Type B pancreatic cell (in vitro differentiated cells): ENCODE data around the gene PLEKHA6. TPM values are rescaled to one million over a fixed set of nuclear protein-coding genes. Genes with fewer than 3 reads are reported as not detected.

ENCODE experiments used
- DNase-seq: peaks from one replicate; pipeline ENCODE4 v3.0.0; 2021; ENCODE audit warnings: mixed read lengths; ENCODE audit not compliant: unreplicated experiment; ENCODE audit errors: extremely low spot score
- H3K27ac Mint-ChIP-seq: 2 replicates; pipeline ENCODE4 v1.8.0; 2021; ENCODE audit warnings: mild to moderate bottlenecking, mixed read lengths
- H3K27me3 Mint-ChIP-seq: 2 replicates; pipeline ENCODE4 v1.8.0; 2021; ENCODE audit warnings: mixed read lengths
- H3K36me3 Mint-ChIP-seq: 2 replicates; pipeline ENCODE4 v1.8.0; 2021; ENCODE audit warnings: mixed read lengths
- H3K4me1 Mint-ChIP-seq: one replicate; pipeline ENCODE4 v1.8.0; 2021; ENCODE audit warnings: mixed read lengths; ENCODE audit not compliant: unreplicated experiment
- H3K4me3 Mint-ChIP-seq: 2 replicates; pipeline ENCODE4 v1.8.0; 2021; ENCODE audit warnings: mild to moderate bottlenecking, mixed read lengths
- H3K9me3 Mint-ChIP-seq: 2 replicates; pipeline ENCODE4 v1.8.0; 2021; ENCODE audit warnings: mixed read lengths
- total RNA-seq: library from RNA; stranded (reverse); gene quantifications from 2 replicates; pipeline ENCODE4 v1.2.1, GENCODE V29; 2021; ENCODE audit warnings: low replicate concordance
- TF ChIP-seq, protein P1 (sequence below): fragments of 200-600 bp; sonication (generic); conservative IDR thresholded peaks from 2 replicates; pipeline ENCODE4 v1.5.0; 2021; ENCODE audit warnings: antibody characterized with exemption, mild to moderate bottlenecking

Gene PLEKHA6
- total RNA-seq, 1 donor from 2014 or later, result 37.8 TPM

DNA sequence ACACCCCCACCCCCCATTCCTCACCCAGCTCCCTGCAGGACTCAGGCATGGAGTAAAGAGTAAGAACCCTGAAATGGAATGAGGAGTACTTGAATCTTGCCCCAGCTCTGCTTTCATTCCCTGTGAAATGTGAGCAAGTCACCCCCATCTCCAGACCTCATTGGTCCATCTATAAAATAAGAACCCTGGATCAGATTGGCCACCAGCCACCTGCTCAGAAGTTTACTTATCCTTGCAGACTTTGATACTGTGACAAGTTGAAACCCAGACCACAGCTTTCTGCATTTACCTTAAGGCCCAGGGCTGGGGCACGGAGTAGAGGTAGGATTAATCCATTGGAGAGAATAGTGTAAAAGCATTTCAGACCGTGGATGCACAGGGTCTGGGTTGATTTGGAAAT lies 165.6 kb downstream of the PLEKHA6 start:
- no peaks in the 10 kb centered on the region for H3K36me3 Mint-ChIP-seq
- peaks cover 57% of the 10 kb centered on the region for H3K27me3 Mint-ChIP-seq
- peaks cover 20% of the 10 kb centered on the region for H3K4me1 Mint-ChIP-seq

DNA sequence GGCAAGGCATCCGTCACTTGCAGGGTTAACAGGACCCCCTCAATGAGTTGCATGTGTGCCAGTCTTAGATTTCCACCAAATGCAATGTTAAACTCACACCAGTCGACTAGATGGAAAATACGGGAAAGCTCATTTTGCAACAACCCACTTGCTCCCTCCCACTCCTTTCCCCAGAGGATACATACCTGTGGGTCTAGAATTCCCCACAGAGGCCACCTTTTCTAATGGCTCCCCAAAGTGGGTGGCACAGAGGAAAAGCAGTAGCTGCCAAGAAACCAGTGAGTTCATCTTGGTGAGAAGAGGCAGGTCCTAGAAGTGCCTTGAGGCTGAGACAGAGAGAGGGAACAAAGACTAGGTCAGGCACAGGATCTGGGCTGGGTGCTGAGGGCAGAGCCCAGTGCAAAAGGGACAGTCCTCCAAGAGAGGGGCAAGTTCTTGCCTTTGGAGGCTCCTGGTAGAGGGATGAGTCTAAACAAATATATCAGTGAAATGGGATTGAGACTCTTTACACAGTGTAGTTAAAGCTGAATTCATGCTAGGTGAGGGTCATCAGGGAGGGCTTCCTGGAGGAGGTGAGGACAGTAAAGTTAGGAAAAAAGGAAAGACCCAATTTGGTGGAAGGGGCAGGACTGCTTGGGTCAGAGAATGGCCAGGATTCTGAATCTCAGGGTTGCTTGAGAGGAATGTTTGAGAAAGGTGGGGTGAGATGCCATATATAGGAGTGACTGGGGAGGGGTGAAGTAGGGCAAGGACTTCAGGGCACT lies 167.0 kb downstream of the PLEKHA6 start:
- TF ChIP-seq, protein P1, sequence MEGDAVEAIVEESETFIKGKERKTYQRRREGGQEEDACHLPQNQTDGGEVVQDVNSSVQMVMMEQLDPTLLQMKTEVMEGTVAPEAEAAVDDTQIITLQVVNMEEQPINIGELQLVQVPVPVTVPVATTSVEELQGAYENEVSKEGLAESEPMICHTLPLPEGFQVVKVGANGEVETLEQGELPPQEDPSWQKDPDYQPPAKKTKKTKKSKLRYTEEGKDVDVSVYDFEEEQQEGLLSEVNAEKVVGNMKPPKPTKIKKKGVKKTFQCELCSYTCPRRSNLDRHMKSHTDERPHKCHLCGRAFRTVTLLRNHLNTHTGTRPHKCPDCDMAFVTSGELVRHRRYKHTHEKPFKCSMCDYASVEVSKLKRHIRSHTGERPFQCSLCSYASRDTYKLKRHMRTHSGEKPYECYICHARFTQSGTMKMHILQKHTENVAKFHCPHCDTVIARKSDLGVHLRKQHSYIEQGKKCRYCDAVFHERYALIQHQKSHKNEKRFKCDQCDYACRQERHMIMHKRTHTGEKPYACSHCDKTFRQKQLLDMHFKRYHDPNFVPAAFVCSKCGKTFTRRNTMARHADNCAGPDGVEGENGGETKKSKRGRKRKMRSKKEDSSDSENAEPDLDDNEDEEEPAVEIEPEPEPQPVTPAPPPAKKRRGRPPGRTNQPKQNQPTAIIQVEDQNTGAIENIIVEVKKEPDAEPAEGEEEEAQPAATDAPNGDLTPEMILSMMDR, result no peak
- Mint-ChIP-seq H3K27ac (no peak overlapping the region), H3K36me3 (no peaks in the 10 kb centered on the region), H3K4me3 (no peak overlapping the region), H3K27me3 (peaks cover 70% of the 10 kb centered on the region), H3K9me3 (no peaks in the 10 kb centered on the region), H3K4me1 (peaks cover 25% of the 10 kb centered on the region)
- no peak for DNase-seq

More for the DNA sequence above, 165.6 kb downstream of the PLEKHA6 start:
- Mint-ChIP-seq H3K9me3 (no peaks in the 10 kb centered on the region), H3K27ac (no peak overlapping the region), H3K4me3 (no peak overlapping the region)
- TF ChIP-seq, protein P1, result no peak
- DNase-seq, result no peak

DNA sequence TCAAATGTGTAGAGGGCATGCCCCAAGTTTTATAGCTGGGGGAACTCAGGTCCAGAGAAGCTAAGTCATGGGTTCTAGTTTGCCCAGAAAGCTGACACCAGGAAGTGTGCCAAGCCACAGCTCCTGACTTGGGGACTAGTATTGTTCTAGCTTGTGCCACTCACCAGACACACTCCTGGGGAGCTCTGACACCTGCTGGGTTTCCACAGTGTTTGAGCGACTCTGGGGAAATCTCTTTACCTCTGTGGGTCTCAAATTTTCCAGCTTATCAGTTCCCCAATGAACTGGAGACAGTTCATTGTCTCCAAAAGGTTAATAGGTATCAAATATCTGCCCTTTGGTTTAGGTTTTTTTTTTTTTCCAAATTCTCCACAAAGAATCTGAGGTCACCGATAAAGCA lies 167.7 kb downstream of the PLEKHA6 start:
- H3K36me3 Mint-ChIP-seq, result no peaks in the 10 kb centered on the region
- H3K4me3 Mint-ChIP-seq, result no peak overlapping the region
- H3K27me3 Mint-ChIP-seq, result peaks cover 73% of the 10 kb centered on the region
- H3K4me1 Mint-ChIP-seq, result peaks cover 25% of the 10 kb centered on the region
- no peaks in the 10 kb centered on the region for H3K9me3 Mint-ChIP-seq
- TF ChIP-seq, protein P1, result no peak
- DNase-seq, result no peak
- H3K27ac Mint-ChIP-seq, result no peak overlapping the region

DNA sequence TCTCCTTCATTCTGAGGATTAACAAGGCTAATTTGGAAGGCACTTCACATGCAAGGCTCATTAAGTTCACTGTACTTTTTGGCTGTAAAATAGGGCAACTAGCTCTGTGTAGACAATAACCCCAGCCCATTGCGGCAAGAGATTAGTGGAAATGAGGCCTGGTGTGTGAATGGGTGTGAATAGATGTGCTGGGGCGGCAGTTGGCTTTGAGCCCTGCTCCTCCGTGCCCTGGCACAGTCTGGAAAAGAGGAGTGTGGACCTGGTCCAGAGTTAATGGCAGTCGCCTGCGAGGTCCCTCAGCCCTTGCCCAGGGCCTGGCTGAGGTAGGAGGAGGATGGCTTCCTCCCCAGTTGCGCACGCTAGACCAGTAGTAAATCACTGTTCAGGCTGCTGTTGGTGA lies 168.3 kb downstream of the PLEKHA6 start:
- Mint-ChIP-seq H3K27ac (no peak overlapping the region), H3K36me3 (no peaks in the 10 kb centered on the region), H3K4me1 (peaks cover 25% of the 10 kb centered on the region), H3K4me3 (peak overlapping the region; percentile 53), H3K27me3 (peaks cover 74% of the 10 kb centered on the region), H3K9me3 (no peaks in the 10 kb centered on the region)
- DNase-seq, result no peak
- TF ChIP-seq, protein P1, result no peak

- Mint-ChIP-seq H3K9me3 (no peaks in the 10 kb centered on the region), H3K36me3 (no peaks in the 10 kb centered on the region), H3K4me3 (peak overlapping the region; percentile 66), H3K27ac (peak overlapping the region; percentile 54), H3K27me3 (peaks cover 73% of the 10 kb centered on the region), H3K4me1 (peaks cover 25% of the 10 kb centered on the region)
- TF ChIP-seq, protein P1, result no peak
- DNase-seq, result no peak
Measured at GRCh38 chr1:204190212-204191211, 169.2 kb downstream of the PLEKHA6 start.
